ENCODE results near the gene AFG3L2.

Gene AFG3L2

GRCh38 chr18:12361770-12362378 lies 15.2 kb downstream of the AFG3L2 start:
- DNase-seq (ENCODE audit: low read depth in 3 of 3), result no peak

- DNase-seq (ENCODE audit: low read depth in 3 of 3), result no peak
These were observed 17.5 kb downstream of the AFG3L2 start for GRCh38 chr18:12359515-12359927.

- DNase-seq (ENCODE audit: low read depth in 3 of 3), result no peak
These were observed 24.8 kb downstream of the AFG3L2 start for GRCh38 chr18:12352188-12352587.

GRCh38 chr18:12347895-12348294 lies 29.1 kb downstream of the AFG3L2 start:
- DNase-seq (ENCODE audit: low read depth in 3 of 3), result no peak

GRCh38 chr18:12346240-12346565 lies 30.8 kb downstream of the AFG3L2 start:
- DNase-seq (ENCODE audit: low read depth in 3 of 3), result no peak

- no peak for DNase-seq (ENCODE audit: low read depth in 3 of 3)
These were observed 31.4 kb downstream of the AFG3L2 start for GRCh38 chr18:12345491-12346239.

- DNase-seq (ENCODE audit: low read depth in 3 of 3), result no peak
These were observed 34.4 kb downstream of the AFG3L2 start for GRCh38 chr18:12342661-12343060.

GRCh38 chr18:12340945-12341660 lies 35.9 kb downstream of the AFG3L2 start:
- DNase-seq (ENCODE audit: low read depth in 3 of 3), result no peak

- DNase-seq (ENCODE audit: low read depth in 3 of 3), result no peak
These were observed 38.6 kb downstream of the AFG3L2 start for GRCh38 chr18:12338382-12338781.

GRCh38 chr18:12336887-12337286 lies 40.1 kb downstream of the AFG3L2 start:
- no peak for DNase-seq (ENCODE audit: low read depth in 3 of 3)

GRCh38 chr18:12336171-12336613 lies 40.8 kb downstream of the AFG3L2 start:
- no peak for DNase-seq (ENCODE audit: low read depth in 3 of 3)

- no peak for DNase-seq (ENCODE audit: low read depth in 3 of 3)
These were observed 41.5 kb downstream of the AFG3L2 start for GRCh38 chr18:12335503-12335902.

- DNase-seq (ENCODE audit: low read depth in 3 of 3), result no peak
These were observed 42.2 kb downstream of the AFG3L2 start for GRCh38 chr18:12334863-12335262.

- no peak for DNase-seq (ENCODE audit: low read depth in 3 of 3)
These were observed 42.6 kb downstream of the AFG3L2 start for GRCh38 chr18:12334366-12334808.

- no peak for DNase-seq (ENCODE audit: low read depth in 3 of 3)
These were observed 43.3 kb downstream of the AFG3L2 start for GRCh38 chr18:12333506-12334290.

GRCh38 chr18:12330766-12331165 lies 46.3 kb downstream of the AFG3L2 start:
- DNase-seq (ENCODE audit: low read depth in 3 of 3), result no peak

- DNase-seq (ENCODE audit: low read depth in 3 of 3), result no peak
These were observed 47.8 kb downstream of the AFG3L2 start for GRCh38 chr18:12329125-12329698.

GRCh38 chr18:12328179-12328823 lies 48.7 kb downstream of the AFG3L2 start:
- no peak for DNase-seq (ENCODE audit: low read depth in 3 of 3)

- DNase-seq (ENCODE audit: low read depth in 3 of 3), result peak; percentile 67 to 74 (median 70)
These were observed 49.4 kb downstream of the AFG3L2 start for GRCh38 chr18:12327510-12328178.

- no peak for DNase-seq (ENCODE audit: low read depth in 3 of 3)
These were observed 50.1 kb downstream of the AFG3L2 start for GRCh38 chr18:12326711-12327460.

All from stimulated activated CD4-positive, alpha-beta T cell treated with anti-CD3 and anti-CD28 coated beads, TNF-alpha, amount 100 ng/mL, for 48 hours (primary cell).